Right atrium auricular region (tissue), 2 donors: Measurements from ENCODE around the gene MTERF4. TPM values are rescaled to one million over a fixed set of nuclear protein-coding genes. Genes with fewer than 3 reads are reported as not detected.

ENCODE experiments used
- DNase-seq: peaks from one replicate; pipeline ENCODE4 v3.0.0-alpha.2; 2019; ENCODE audit warnings: low spot score
- H3K27ac ChIP-seq, 2 donors: fragments of 200-600 bp; sonication (generic); 1 replicate in 1 of 2; 2 replicates in 1 of 2; pipeline ENCODE4 v1.5.1; 2016 to 2019
- H3K27me3 ChIP-seq, 2 donors: fragments of 200-600 bp; sonication (generic); one replicate each; pipeline versions ENCODE4 v1.5.1 to v1.6.0; 2017 to 2019
- H3K36me3 ChIP-seq: fragments of 200-600 bp; sonication (generic); one replicate; pipeline ENCODE4 v1.5.1; 2016
- H3K4me1 ChIP-seq, 2 donors: fragments of 200-600 bp; sonication (generic); one replicate each; pipeline versions ENCODE4 v1.5.1 to v1.6.0; 2017 to 2019
- H3K4me3 ChIP-seq, 2 donors: fragments of 200-600 bp; sonication (generic); 1 replicate in 1 of 2; 2 replicates in 1 of 2; pipeline ENCODE4 v1.5.1; 2017 to 2019; ENCODE audit warnings: mild to moderate bottlenecking in 1 of 2, moderate library complexity in 1 of 2
- H3K9me3 ChIP-seq, 2 donors: fragments of 200-600 bp; sonication (generic); one replicate each; pipeline ENCODE4 v1.5.1; 2019
- total RNA-seq, 2 donors: library from RNA; depleted of rRNA; stranded (reverse); fragments of >200 nt; gene quantifications; one replicate each; pipeline ENCODE4 v1.1.0, GENCODE V29; 2016
- TF ChIP-seq, protein P1 (sequence below), 2 donors: fragments of 200-600 bp; sonication (generic); IDR thresholded peaks; one replicate each; pipeline ENCODE4 v1.5.1; 2019; ENCODE audit warnings: antibody characterized with exemption in 2 of 2

The MTERF4 gene
- total RNA-seq, 2 donors from 2014 or later: 20.6 to 25.3 TPM

DNA sequence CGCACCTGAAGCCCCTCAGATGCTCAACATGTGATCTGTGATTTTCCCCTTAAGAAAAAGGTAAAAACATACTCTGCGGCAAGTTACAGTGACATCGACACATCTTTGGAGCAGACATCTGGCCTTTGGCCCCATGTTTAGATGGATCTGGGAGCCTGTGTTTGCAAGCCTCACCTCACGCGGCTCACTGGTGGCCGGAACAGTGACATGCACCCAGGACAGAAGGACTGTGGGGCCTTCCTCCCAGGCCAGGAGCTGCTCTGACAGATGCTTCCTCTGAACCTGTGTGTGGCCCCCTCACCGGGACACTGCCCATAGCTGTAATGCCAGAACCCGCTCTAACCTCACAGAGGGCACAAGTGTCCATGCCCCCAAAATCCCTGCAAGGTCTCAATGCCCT, 34.1 kb upstream of the MTERF4 start:
- Histone ChIP-seq H3K4me1 (no peaks in the 10 kb centered on the region), H3K36me3 (no peaks in the 10 kb centered on the region), H3K4me3 (no peak overlapping the region), H3K27me3 (no peaks in the 10 kb centered on the region), H3K9me3 (no peaks in the 10 kb centered on the region), H3K27ac (no peak overlapping the region)
- DNase-seq: no peak
- TF ChIP-seq, protein P1, sequence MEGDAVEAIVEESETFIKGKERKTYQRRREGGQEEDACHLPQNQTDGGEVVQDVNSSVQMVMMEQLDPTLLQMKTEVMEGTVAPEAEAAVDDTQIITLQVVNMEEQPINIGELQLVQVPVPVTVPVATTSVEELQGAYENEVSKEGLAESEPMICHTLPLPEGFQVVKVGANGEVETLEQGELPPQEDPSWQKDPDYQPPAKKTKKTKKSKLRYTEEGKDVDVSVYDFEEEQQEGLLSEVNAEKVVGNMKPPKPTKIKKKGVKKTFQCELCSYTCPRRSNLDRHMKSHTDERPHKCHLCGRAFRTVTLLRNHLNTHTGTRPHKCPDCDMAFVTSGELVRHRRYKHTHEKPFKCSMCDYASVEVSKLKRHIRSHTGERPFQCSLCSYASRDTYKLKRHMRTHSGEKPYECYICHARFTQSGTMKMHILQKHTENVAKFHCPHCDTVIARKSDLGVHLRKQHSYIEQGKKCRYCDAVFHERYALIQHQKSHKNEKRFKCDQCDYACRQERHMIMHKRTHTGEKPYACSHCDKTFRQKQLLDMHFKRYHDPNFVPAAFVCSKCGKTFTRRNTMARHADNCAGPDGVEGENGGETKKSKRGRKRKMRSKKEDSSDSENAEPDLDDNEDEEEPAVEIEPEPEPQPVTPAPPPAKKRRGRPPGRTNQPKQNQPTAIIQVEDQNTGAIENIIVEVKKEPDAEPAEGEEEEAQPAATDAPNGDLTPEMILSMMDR (IDR thresholded peaks at IDR 0.05): no peak

DNA sequence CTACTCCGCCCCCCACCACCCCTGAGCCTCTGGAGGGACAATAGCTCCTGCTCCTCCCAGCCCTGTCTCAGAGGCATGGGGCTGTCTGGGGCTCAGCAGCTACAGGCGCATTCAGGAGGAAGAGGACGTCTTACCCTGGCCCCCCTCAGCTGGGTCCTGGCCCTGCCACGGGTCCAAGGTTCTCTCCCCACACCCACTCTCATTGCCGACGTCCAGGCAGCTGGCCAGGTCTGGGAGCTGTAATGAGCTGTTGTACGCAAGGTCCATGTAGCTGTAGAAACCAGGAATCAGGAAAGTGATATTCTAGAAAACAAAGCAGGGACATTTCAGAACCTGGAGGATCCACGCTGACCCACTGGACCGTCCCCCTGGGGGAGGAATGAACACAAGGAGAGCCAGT, 33.6 kb upstream of the MTERF4 start:
- Histone ChIP-seq H3K4me1 (no peaks in the 10 kb centered on the region), H3K27ac (no peak overlapping the region), H3K27me3 (no peaks in the 10 kb centered on the region), H3K9me3 (no peaks in the 10 kb centered on the region), H3K4me3 (no peak overlapping the region), H3K36me3 (no peaks in the 10 kb centered on the region)
- TF ChIP-seq, protein P1 (IDR thresholded peaks at IDR 0.05): no peak
- no peak for DNase-seq

DNA sequence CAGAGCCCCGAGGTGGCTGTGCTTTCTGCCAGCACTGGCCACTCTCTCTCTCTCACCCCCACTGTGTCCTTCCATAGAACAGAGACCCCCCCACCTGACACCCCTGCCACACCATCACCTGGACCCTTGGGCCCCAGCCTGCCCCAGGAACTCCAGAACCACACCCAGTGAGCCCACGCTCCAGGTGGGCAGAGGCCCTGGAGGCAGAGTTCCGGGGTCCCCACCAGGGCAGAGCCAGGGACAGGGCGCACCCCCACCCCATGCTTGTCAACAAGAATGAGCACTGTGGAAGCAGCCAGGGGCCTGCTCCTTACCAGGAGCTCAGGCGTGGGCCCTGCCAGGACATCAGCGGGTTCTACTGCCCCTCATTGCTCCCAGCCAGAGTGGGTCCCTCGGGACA, 32.6 kb upstream of the MTERF4 start:
- no peaks in the 10 kb centered on the region for H3K27me3 ChIP-seq
- DNase-seq: no peak
- H3K4me1 ChIP-seq: no peaks in the 10 kb centered on the region
- H3K36me3 ChIP-seq: no peaks in the 10 kb centered on the region
- H3K9me3 ChIP-seq: no peaks in the 10 kb centered on the region
- H3K27ac ChIP-seq: no peak overlapping the region
- TF ChIP-seq, protein P1 (IDR thresholded peaks at IDR 0.05): no peak
- H3K4me3 ChIP-seq: no peak overlapping the region

DNA sequence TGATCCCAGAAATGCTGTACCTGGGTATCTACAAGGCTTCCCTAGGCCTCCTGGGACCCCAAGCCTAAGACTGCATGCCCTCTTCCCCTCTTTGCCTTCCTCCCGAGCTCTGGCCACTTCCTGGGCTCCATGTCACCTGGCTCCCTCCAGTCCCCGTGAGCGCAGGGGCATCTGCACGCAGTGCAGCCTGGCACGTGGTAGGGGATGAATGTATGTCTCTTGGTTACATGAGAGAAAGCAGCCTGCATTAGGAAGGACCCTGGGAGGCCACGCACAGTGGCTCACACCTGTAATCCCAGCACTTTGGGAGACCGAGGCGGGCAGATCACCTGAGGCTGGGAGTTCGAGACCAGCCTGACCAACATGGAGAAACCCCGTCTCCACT, 31.3 kb upstream of the MTERF4 start:
- no peak overlapping the region for H3K4me3 ChIP-seq
- H3K4me1 ChIP-seq: no peaks in the 10 kb centered on the region
- H3K9me3 ChIP-seq: no peaks in the 10 kb centered on the region
- H3K27me3 ChIP-seq: no peaks in the 10 kb centered on the region
- DNase-seq: no peak
- TF ChIP-seq, protein P1 (IDR thresholded peaks at IDR 0.05): no peak
- H3K27ac ChIP-seq: no peak overlapping the region
- no peaks in the 10 kb centered on the region for H3K36me3 ChIP-seq

DNA sequence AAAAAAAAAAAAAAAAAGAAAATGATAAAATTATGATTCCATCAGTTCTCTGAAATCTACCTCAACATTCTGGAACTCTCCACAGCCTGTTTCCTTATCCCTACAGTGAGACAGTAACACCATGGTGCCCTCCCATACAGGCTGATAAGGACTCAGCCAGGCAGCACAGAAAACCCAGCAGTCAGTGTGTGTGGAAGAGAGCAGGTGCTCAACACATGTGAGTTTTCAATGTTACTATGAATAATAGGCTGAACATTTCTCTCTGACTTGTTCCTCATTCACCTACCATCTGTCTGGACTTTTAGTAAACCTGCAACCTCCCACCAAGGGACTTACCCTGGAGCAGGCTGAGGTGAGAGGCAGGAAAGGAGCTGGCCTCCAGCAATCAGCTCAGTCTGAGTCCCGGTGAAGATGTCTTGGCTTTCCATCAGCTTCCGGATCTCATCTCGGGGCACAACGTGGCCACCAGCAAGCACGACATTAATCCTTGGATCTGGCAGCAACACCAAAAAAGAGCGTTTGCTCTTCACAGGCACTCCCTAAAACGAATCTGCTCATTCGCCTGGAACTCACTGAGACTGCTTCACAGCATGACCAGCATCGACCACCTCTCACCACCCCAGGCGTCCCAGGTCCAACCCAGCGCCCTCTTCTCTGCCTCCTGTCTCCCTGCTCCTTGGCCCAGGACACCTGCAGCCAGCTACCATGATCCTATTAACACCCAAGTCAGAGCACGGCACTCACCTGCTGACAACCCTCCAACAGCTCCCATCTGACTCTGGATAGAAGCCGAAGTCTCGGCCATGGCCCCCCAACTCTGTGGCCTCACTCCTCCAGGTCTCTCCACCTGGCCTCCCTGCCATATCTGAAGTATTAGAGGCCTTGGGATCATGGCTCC, 30.7 kb upstream of the MTERF4 start:
- Histone ChIP-seq H3K4me3 (no peak overlapping the region), H3K27ac (no peak overlapping the region), H3K27me3 (no peaks in the 10 kb centered on the region), H3K9me3 (no peaks in the 10 kb centered on the region), H3K4me1 (no peaks in the 10 kb centered on the region), H3K36me3 (no peaks in the 10 kb centered on the region)
- TF ChIP-seq, protein P1 (IDR thresholded peaks at IDR 0.05): no peak
- no peak for DNase-seq

DNA sequence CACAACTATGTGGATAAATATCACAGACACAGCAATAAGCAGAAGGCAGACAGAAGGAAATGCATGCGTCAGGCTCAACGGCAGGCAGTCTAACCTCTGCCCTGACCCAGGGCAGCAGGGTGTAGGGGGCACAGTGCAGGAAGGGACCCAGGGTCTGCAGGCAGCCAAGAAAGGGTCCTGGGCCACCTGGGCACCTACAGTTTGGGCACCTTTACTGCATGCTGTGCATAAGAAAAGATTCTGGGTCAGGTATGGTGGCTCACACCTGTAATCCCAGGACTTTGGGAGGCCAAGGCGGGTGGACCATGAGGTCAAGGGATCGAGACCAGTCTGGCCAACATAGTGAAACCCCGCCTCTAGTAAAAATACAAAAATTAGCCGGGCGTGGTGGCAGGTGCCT, 29.4 kb upstream of the MTERF4 start:
- TF ChIP-seq, protein P1 (IDR thresholded peaks at IDR 0.05): no peak
- no peaks in the 10 kb centered on the region for H3K36me3 ChIP-seq
- no peak overlapping the region for H3K27ac ChIP-seq
- no peak overlapping the region for H3K4me3 ChIP-seq
- H3K9me3 ChIP-seq: no peaks in the 10 kb centered on the region
- H3K27me3 ChIP-seq: no peaks in the 10 kb centered on the region
- no peak for DNase-seq
- no peaks in the 10 kb centered on the region for H3K4me1 ChIP-seq
